ENCODE data around the gene LRP1B.

The LRP1B gene

DNA sequence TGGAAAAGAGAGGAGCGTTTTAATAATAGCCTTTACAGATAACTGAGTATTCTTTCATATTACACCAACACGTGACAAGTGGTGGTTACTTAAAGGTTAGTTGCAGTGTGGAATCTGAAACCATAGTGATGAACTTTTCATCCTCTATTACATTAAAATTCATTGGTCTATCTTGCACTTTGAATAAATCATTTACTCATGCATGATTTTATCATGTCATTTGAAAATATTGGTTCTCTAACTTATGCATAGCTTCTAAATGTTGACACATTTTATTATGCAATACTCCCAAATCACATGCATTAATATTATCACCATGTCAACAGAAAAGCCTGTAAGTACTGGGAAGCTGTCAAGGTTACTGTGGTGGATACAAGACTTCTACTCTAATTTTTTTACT, 1432.2 kb downstream of the LRP1B start (continued):
- TF ChIP-seq, protein P1, sequence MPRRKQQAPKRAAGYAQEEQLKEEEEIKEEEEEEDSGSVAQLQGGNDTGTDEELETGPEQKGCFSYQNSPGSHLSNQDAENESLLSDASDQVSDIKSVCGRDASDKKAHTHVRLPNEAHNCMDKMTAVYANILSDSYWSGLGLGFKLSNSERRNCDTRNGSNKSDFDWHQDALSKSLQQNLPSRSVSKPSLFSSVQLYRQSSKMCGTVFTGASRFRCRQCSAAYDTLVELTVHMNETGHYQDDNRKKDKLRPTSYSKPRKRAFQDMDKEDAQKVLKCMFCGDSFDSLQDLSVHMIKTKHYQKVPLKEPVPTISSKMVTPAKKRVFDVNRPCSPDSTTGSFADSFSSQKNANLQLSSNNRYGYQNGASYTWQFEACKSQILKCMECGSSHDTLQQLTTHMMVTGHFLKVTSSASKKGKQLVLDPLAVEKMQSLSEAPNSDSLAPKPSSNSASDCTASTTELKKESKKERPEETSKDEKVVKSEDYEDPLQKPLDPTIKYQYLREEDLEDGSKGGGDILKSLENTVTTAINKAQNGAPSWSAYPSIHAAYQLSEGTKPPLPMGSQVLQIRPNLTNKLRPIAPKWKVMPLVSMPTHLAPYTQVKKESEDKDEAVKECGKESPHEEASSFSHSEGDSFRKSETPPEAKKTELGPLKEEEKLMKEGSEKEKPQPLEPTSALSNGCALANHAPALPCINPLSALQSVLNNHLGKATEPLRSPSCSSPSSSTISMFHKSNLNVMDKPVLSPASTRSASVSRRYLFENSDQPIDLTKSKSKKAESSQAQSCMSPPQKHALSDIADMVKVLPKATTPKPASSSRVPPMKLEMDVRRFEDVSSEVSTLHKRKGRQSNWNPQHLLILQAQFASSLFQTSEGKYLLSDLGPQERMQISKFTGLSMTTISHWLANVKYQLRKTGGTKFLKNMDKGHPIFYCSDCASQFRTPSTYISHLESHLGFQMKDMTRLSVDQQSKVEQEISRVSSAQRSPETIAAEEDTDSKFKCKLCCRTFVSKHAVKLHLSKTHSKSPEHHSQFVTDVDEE (CRISPR knock-in tag; IDR thresholded peaks at IDR 0.05) = no peak
- no peak for TF ChIP-seq OSR1 (CRISPR knock-in tag; IDR thresholded peaks at IDR 0.05)
- TF ChIP-seq, protein P2, sequence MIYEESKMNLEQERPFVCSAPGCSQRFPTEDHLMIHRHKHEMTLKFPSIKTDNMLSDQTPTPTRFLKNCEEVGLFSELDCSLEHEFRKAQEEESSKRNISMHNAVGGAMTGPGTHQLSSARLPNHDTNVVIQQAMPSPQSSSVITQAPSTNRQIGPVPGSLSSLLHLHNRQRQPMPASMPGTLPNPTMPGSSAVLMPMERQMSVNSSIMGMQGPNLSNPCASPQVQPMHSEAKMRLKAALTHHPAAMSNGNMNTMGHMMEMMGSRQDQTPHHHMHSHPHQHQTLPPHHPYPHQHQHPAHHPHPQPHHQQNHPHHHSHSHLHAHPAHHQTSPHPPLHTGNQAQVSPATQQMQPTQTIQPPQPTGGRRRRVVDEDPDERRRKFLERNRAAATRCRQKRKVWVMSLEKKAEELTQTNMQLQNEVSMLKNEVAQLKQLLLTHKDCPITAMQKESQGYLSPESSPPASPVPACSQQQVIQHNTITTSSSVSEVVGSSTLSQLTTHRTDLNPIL (CRISPR knock-in tag; IDR thresholded peaks at IDR 0.05; ENCODE audit: low read depth) = no peak

DNA sequence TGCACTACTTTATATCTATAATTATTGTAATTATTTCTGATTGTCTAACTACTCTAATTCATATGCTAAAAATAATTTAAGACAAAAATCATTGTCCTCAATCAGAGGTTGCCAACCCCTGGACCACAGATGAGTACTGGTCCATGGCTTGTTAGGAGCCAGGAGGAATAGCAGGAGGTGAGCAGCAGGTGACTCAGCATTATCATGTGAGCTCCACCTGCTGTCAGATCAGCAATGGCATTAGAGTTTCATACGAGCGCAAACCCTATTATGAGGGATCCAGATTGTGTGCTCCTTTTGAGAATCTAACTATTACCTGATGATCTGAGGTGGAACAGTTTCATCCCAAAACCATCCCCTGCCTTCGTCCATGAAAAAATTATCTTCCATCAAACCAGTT, 1434.4 kb downstream of the LRP1B start:
- ATAC-seq = no peak

DNA sequence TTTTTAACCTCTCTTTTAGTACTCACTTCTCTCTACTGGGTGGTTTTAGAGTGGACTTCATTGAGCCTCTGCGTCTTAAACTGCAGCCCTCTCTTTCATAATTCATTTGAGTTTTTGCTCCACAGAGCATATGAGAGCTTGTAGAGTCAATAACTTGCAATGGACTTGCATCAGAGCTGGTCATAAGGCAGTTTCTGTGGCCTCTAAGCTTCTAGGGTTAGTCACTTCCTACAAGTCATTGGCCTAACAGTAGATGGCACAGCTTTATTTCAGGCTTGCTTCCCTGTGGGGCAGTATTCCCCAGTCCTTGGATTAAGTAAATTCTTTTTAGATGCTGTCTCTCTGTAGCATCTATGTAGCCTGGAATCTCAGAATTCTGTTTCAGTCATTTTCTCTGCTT, 1435.7 kb downstream of the LRP1B start:
- no peak for TF ChIP-seq ZNF70 (CRISPR knock-in tag; IDR thresholded peaks at IDR 0.05)
- no peak for TF ChIP-seq OSR1 (CRISPR knock-in tag; IDR thresholded peaks at IDR 0.05)
- no peak for ATAC-seq

More for the DNA sequence above, 1434.4 kb downstream of the LRP1B start:
- no peak for TF ChIP-seq ZFP3 (CRISPR knock-in tag; IDR thresholded peaks at IDR 0.05)
- TF ChIP-seq GLIS3 (CRISPR knock-in tag; IDR thresholded peaks at IDR 0.05) = no peak
- TF ChIP-seq ZNF565 (CRISPR knock-in tag; conservative IDR thresholded peaks at IDR 0.05; ENCODE audit: low read depth) = no peak
- TF ChIP-seq OSR1 (CRISPR knock-in tag; IDR thresholded peaks at IDR 0.05) = no peak
- no peak for TF ChIP-seq BACH2 (CRISPR knock-in tag; IDR thresholded peaks at IDR 0.05; ENCODE audit: borderline replicate concordance)
- TF ChIP-seq SNAI2 (CRISPR knock-in tag; IDR thresholded peaks at IDR 0.05) = no peak
- TF ChIP-seq ARNTL (CRISPR knock-in tag; IDR thresholded peaks at IDR 0.05; ENCODE audit: borderline replicate concordance, low read depth) = no peak
- TF ChIP-seq CSDC2 (CRISPR knock-in tag; IDR thresholded peaks at IDR 0.05) = no peak
- no peak for TF ChIP-seq RARB (CRISPR knock-in tag; IDR thresholded peaks at IDR 0.05)
- TF ChIP-seq, protein P3, sequence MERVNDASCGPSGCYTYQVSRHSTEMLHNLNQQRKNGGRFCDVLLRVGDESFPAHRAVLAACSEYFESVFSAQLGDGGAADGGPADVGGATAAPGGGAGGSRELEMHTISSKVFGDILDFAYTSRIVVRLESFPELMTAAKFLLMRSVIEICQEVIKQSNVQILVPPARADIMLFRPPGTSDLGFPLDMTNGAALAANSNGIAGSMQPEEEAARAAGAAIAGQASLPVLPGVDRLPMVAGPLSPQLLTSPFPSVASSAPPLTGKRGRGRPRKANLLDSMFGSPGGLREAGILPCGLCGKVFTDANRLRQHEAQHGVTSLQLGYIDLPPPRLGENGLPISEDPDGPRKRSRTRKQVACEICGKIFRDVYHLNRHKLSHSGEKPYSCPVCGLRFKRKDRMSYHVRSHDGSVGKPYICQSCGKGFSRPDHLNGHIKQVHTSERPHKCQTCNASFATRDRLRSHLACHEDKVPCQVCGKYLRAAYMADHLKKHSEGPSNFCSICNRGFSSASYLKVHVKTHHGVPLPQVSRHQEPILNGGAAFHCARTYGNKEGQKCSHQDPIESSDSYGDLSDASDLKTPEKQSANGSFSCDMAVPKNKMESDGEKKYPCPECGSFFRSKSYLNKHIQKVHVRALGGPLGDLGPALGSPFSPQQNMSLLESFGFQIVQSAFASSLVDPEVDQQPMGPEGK (CRISPR knock-in tag; IDR thresholded peaks at IDR 0.05; ENCODE audit: borderline replicate concordance) = no peak
- TF ChIP-seq ZC3H10 (CRISPR knock-in tag; IDR thresholded peaks at IDR 0.05) = no peak
- TF ChIP-seq ZNF70 (CRISPR knock-in tag; IDR thresholded peaks at IDR 0.05) = no peak
- TF ChIP-seq PPARA (CRISPR knock-in tag; IDR thresholded peaks at IDR 0.05; ENCODE audit: borderline replicate concordance) = no peak
- TF ChIP-seq, protein P1 (CRISPR knock-in tag; IDR thresholded peaks at IDR 0.05) = no peak
- TF ChIP-seq ESRRG (CRISPR knock-in tag; IDR thresholded peaks at IDR 0.05) = no peak

DNA sequence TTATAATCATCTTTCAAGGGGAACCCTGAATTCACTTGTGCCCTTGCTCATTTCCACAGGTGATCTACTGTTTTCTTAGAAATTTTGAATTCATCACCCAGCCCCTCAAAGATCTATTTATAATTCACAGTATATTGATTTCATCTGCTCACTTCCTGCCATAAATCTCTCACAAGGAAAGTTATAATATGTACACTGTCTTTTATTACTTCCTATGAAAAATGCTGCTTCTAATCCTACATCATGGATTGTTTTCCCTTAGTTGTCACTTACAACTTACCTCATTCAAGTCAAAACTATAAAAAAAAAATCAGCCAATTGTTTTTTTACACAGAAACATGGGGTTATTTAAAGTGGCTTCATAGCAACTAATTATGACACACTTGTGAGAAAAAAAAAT, 1443.0 kb downstream of the LRP1B start:
- ATAC-seq = no peak
- TF ChIP-seq ARNTL (CRISPR knock-in tag; IDR thresholded peaks at IDR 0.05; ENCODE audit: borderline replicate concordance, low read depth) (no peak), ZNF70 (CRISPR knock-in tag; IDR thresholded peaks at IDR 0.05) (no peak), ESRRG (CRISPR knock-in tag; IDR thresholded peaks at IDR 0.05) (no peak), ISL1 (CRISPR knock-in tag; IDR thresholded peaks at IDR 0.05) (no peak), SNAI2 (CRISPR knock-in tag; IDR thresholded peaks at IDR 0.05) (no peak), GLIS3 (CRISPR knock-in tag; IDR thresholded peaks at IDR 0.05) (no peak)
- TF ChIP-seq, protein P2 (CRISPR knock-in tag; IDR thresholded peaks at IDR 0.05; ENCODE audit: low read depth) = no peak
- TF ChIP-seq, protein P4, sequence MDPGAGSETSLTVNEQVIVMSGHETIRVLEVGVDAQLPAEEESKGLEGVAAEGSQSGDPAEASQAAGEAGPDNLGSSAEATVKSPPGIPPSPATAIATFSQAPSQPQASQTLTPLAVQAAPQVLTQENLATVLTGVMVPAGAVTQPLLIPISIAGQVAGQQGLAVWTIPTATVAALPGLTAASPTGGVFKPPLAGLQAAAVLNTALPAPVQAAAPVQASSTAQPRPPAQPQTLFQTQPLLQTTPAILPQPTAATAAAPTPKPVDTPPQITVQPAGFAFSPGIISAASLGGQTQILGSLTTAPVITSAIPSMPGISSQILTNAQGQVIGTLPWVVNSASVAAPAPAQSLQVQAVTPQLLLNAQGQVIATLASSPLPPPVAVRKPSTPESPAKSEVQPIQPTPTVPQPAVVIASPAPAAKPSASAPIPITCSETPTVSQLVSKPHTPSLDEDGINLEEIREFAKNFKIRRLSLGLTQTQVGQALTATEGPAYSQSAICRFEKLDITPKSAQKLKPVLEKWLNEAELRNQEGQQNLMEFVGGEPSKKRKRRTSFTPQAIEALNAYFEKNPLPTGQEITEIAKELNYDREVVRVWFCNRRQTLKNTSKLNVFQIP (CRISPR knock-in tag; IDR thresholded peaks at IDR 0.05; ENCODE audit: borderline replicate concordance, low read depth) = no peak
- TF ChIP-seq, protein P3 (CRISPR knock-in tag; IDR thresholded peaks at IDR 0.05; ENCODE audit: borderline replicate concordance) = no peak
- TF ChIP-seq, protein P1 (CRISPR knock-in tag; IDR thresholded peaks at IDR 0.05) = no peak

Measured in SK-N-SH treated with all-trans-retinoic acid at 6 μM for 48 hours (cell line).